Measurements from ENCODE around the gene ARF6. TPM values are rescaled to one million over a fixed set of nuclear protein-coding genes. Genes with fewer than 3 reads are reported as not detected.

The ARF6 gene
- total and polyA plus RNA-seq, 8 donors: 8.9 to 32.4 (median 16.2) TPM

GRCh38 chr14:49915085-49915484 is 22.2 kb downstream of the ARF6 start:
- Histone ChIP-seq H3K27ac (no peak overlapping the region), H3K4me1 (peaks cover 0 to 3% (median 0%) of the 10 kb centered on the region in 3 donors), H3K4me3 (no peak overlapping the region), H3K27me3 (no peaks in the 10 kb centered on the region), H3K9me3 (no peaks in the 10 kb centered on the region), H3K36me3 (no peaks in the 10 kb centered on the region)
- no peak for TF ChIP-seq CTCF (IDR thresholded peaks at IDR 0.05)
- intact Hi-C loops (cut with DNase I): no loop called here
- ATAC-seq (no peak), FAIRE-seq (no peak), DNase-seq (no peak)

GRCh38 chr14:49918706-49919105 is 25.8 kb downstream of the ARF6 start:
- H3K4me1 ChIP-seq: no peaks in the 10 kb centered on the region
- ATAC-seq: no peak

GRCh38 chr14:49919825-49920659 is 27.2 kb downstream of the ARF6 start:
- no peaks in the 10 kb centered on the region for H3K36me3 ChIP-seq
- no peak overlapping the region for H3K4me3 ChIP-seq
- H3K27me3 ChIP-seq: no peaks in the 10 kb centered on the region
- DNase-seq (no peak), FAIRE-seq (no peak), ATAC-seq (peak in 3 of 4 donors; percentile 65 to 72 (median 69))
- no peaks in the 10 kb centered on the region for H3K9me3 ChIP-seq
- H3K27ac ChIP-seq: no peak overlapping the region
- WGBS, 2 donors: 49 to 52% methylated on average over 3 of the region's 3 CpGs
- TF ChIP-seq CTCF (IDR thresholded peaks at IDR 0.05): no peak
- intact Hi-C loops (cut with DNase I): no loop called here
- no peaks in the 10 kb centered on the region for H3K4me1 ChIP-seq

More at GRCh38 chr14:49918706-49919105, 25.8 kb downstream of the ARF6 start:
- H3K36me3 ChIP-seq: no peaks in the 10 kb centered on the region
- FAIRE-seq (no peak), DNase-seq (no peak)
- TF ChIP-seq CTCF (IDR thresholded peaks at IDR 0.05): no peak
- H3K27ac ChIP-seq: no peak overlapping the region
- H3K4me3 ChIP-seq: no peak overlapping the region
- no peaks in the 10 kb centered on the region for H3K9me3 ChIP-seq
- intact Hi-C loops (cut with DNase I): no loop called here
- H3K27me3 ChIP-seq: no peaks in the 10 kb centered on the region
- 87 to 91% methylated on average over 2 of the region's 2 CpGs for WGBS, 2 donors

- no peak for TF ChIP-seq CTCF (IDR thresholded peaks at IDR 0.05)
- Histone ChIP-seq H3K4me3 (no peak overlapping the region), H3K27me3 (no peaks in the 10 kb centered on the region), H3K27ac (no peak overlapping the region), H3K36me3 (no peaks in the 10 kb centered on the region), H3K9me3 (no peaks in the 10 kb centered on the region), H3K4me1 (no peaks in the 10 kb centered on the region)
- DNase-seq (no peak), ATAC-seq (no peak), FAIRE-seq (no peak)
- intact Hi-C loops (cut with DNase I): no loop called here
- 73 to 86% methylated on average over 2 of the region's 2 CpGs for WGBS, 2 donors
Measured at GRCh38 chr14:49920935-49921334, 28.1 kb downstream of the ARF6 start.

GRCh38 chr14:49921401-49921800 is 28.5 kb downstream of the ARF6 start:
- H3K4me1 ChIP-seq: no peaks in the 10 kb centered on the region
- no peaks in the 10 kb centered on the region for H3K36me3 ChIP-seq
- no peaks in the 10 kb centered on the region for H3K27me3 ChIP-seq
- no peak for TF ChIP-seq CTCF (IDR thresholded peaks at IDR 0.05)
- H3K4me3 ChIP-seq: no peak overlapping the region
- H3K9me3 ChIP-seq: no peaks in the 10 kb centered on the region
- ATAC-seq: no peak
- 93 to 94% methylated on average over 1 of the region's 1 CpG for WGBS, 2 donors
- DNase-seq: no peak
- intact Hi-C loops (cut with DNase I): no loop called here
- H3K27ac ChIP-seq: no peak overlapping the region
- FAIRE-seq: no peak
